ENCODE results near the gene UBR1.
"Not testable (repeated sequence)": the region's sequence is repeated elsewhere in the genome, so short reads cannot be mapped to it uniquely, and the experiment has no call there.

Gene UBR1

GRCh38 chr15:42964476-42964875 is 141.4 kb downstream of the UBR1 start:
- DNase-seq, result no peak

- no peak for DNase-seq
Measured at GRCh38 chr15:42955518-42955917, 150.3 kb downstream of the UBR1 start.

GRCh38 chr15:42954291-42954690 is 151.5 kb downstream of the UBR1 start:
- no peak for DNase-seq

GRCh38 chr15:42948898-42949297 is 156.9 kb downstream of the UBR1 start:
- not testable (repeated sequence) for DNase-seq

GRCh38 chr15:42940527-42940926 is 165.3 kb downstream of the UBR1 start:
- no peak for DNase-seq

GRCh38 chr15:42939841-42940240 is 166.0 kb downstream of the UBR1 start:
- DNase-seq, result no peak

- no peak for DNase-seq
Measured at GRCh38 chr15:42937143-42937542, 168.7 kb downstream of the UBR1 start.

- DNase-seq, result no peak
Measured at GRCh38 chr15:42933886-42934667, 171.8 kb downstream of the UBR1 start.

GRCh38 chr15:42932833-42933515 is 172.9 kb downstream of the UBR1 start:
- DNase-seq, result no peak

- no peak for DNase-seq
Measured at GRCh38 chr15:42931702-42932486, 173.9 kb downstream of the UBR1 start.

GRCh38 chr15:42929306-42929848 is 176.5 kb downstream of the UBR1 start:
- no peak for DNase-seq

GRCh38 chr15:42921342-42921731 is 184.5 kb downstream of the UBR1 start:
- DNase-seq, result peak; percentile 29 to 39

GRCh38 chr15:42920519-42921341 is 185.1 kb downstream of the UBR1 start, which contains the start of gene TTBK2:
TSS of gene TTBK2 (minus strand) at chr15:42920778. CDS start at chr15:42878617, 42,161 bp downstream.
- peak; percentile 95 to 96 for DNase-seq

GRCh38 chr15:42919799-42920518 is 185.9 kb downstream of the UBR1 start:
- DNase-seq, result peak; percentile 10 to 13

- no peak for DNase-seq
Measured at GRCh38 chr15:42919308-42919707, 186.5 kb downstream of the UBR1 start.

- no peak for DNase-seq
Measured at GRCh38 chr15:42918047-42918446, 187.8 kb downstream of the UBR1 start.

GRCh38 chr15:42915654-42916315 is 190.1 kb downstream of the UBR1 start:
- DNase-seq, result no peak

- DNase-seq, result no peak
Measured at GRCh38 chr15:42914728-42915497, 190.9 kb downstream of the UBR1 start.

- DNase-seq, result no peak
Measured at GRCh38 chr15:42911058-42911592, 194.7 kb downstream of the UBR1 start.

GRCh38 chr15:42908538-42908937 is 197.3 kb downstream of the UBR1 start:
- DNase-seq, result no peak

Measured in stimulated activated CD4-positive, alpha-beta T cell treated with anti-CD3 and anti-CD28 coated beads, Interleukin-2, amount 100 ng/mL, for 48 hours (primary cell).